WI38 (cell line): ENCODE measurements around the gene NOLC1.

Experiments
- H3K4me3 ChIP-seq: 2 replicates; pipeline ENCODE4 v1.5.1; 2011; ENCODE audit warnings: low read depth, mild to moderate bottlenecking, control low read depth, low read length
- TF ChIP-seq, protein P1 (sequence below): IDR thresholded peaks from 2 replicates; pipeline ENCODE4 v1.5.1; 2012; ENCODE audit warnings: low read depth, mild to moderate bottlenecking, control low read depth, low read length

The NOLC1 gene

DNA sequence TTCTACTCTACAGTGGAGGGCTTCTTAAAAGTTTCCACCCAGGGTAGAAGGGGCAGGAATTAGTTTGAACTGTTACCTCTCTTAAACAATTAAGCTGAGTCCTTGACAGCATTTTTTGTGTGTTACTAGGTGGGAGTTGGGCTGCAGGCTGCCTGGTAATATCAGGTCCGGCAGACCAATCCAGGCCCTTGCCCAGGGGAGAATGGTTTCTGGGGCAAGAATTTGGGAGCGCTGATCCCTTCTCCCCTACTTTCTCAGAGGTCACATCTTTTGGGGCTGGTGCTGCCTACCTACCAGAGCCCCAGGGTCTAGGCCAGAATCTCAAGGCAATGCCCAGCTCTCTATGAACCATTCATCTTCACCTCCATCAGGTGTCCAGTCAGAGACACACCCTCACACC lies 17.8 kb upstream of the NOLC1 start:
- H3K4me3 ChIP-seq = peak overlapping the region; percentile 82
- TF ChIP-seq, protein P1, sequence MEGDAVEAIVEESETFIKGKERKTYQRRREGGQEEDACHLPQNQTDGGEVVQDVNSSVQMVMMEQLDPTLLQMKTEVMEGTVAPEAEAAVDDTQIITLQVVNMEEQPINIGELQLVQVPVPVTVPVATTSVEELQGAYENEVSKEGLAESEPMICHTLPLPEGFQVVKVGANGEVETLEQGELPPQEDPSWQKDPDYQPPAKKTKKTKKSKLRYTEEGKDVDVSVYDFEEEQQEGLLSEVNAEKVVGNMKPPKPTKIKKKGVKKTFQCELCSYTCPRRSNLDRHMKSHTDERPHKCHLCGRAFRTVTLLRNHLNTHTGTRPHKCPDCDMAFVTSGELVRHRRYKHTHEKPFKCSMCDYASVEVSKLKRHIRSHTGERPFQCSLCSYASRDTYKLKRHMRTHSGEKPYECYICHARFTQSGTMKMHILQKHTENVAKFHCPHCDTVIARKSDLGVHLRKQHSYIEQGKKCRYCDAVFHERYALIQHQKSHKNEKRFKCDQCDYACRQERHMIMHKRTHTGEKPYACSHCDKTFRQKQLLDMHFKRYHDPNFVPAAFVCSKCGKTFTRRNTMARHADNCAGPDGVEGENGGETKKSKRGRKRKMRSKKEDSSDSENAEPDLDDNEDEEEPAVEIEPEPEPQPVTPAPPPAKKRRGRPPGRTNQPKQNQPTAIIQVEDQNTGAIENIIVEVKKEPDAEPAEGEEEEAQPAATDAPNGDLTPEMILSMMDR = no peak

DNA sequence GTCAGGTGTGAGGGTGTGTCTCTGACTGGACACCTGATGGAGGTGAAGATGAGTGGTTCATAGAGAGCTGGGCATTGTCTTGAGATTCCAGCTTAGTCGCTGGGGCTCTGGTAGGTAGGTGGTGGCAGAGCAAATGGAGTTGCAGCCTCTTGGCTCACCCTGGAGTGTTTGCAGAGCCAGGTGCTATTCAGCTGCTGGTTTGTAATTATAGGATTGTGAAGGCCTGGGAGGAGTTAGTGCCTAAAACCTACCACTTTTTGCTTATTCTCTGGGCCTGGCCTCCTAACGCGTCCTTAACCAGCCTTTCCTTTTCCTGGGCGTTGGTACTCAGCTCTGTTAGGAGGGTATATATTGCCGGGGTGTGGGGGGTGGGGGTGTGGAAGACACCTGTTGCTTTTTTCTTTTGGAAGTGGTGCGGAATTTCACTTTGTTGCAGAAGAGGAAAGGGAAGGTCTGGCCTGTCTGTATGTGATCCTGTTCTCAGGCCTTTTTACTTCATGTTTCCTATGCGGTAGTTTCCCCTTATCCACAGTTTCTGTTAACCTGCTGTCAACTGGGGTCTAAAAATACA lies 16.1 kb upstream of the NOLC1 start:
- TF ChIP-seq, protein P1 = no peak
- no peak overlapping the region for H3K4me3 ChIP-seq

DNA sequence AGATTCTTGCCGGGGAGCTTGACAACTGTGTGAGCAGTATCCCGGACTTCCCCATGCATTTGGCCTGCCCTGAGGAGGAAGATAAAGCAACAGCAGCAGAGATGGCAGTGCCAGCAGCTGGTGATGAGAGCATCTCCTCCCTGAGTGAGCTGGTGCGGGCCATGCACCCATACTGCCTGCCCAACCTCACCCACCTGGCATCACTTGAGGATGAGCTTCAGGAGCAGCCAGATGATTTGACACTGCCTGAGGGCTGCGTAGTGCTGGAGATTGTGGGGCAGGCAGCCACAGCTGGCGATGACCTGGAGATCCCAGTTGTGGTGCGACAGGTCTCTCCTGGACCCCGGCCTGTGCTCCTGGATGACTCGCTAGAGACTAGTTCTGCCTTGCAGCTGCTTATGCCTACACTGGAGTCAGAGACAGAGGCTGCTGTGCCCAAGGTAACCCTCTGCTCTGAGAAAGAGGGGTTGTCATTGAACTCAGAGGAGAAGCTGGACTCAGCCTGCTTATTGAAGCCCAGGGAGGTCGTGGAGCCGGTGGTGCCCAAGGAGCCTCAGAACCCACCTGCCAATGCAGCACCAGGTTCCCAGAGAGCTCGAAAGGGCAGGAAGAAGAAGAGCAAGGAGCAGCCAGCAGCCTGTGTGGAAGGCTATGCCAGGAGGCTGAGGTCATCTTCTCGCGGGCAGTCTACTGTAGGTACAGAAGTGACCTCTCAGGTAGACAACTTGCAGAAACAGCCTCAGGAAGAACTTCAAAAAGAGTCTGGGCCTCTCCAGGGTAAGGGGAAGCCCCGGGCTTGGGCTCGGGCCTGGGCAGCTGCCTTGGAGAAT lies 12.7 kb upstream of the NOLC1 start:
- no peak overlapping the region for H3K4me3 ChIP-seq
- TF ChIP-seq, protein P1 = no peak

DNA sequence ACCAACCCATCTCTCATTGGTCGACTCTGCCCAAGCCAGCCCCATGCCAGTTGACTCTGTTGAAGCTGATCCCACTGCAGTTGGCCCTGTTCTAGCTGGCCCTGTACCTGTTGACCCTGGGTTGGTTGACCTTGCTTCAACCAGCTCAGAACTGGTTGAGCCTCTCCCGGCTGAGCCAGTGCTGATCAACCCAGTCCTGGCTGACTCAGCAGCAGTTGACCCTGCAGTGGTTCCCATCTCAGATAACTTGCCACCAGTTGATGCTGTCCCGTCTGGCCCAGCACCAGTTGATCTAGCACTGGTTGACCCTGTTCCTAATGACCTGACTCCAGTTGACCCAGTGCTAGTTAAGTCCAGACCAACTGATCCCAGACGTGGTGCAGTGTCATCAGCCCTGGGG lies 12.0 kb upstream of the NOLC1 start:
- TF ChIP-seq, protein P1 = no peak
- H3K4me3 ChIP-seq = no peak overlapping the region

DNA sequence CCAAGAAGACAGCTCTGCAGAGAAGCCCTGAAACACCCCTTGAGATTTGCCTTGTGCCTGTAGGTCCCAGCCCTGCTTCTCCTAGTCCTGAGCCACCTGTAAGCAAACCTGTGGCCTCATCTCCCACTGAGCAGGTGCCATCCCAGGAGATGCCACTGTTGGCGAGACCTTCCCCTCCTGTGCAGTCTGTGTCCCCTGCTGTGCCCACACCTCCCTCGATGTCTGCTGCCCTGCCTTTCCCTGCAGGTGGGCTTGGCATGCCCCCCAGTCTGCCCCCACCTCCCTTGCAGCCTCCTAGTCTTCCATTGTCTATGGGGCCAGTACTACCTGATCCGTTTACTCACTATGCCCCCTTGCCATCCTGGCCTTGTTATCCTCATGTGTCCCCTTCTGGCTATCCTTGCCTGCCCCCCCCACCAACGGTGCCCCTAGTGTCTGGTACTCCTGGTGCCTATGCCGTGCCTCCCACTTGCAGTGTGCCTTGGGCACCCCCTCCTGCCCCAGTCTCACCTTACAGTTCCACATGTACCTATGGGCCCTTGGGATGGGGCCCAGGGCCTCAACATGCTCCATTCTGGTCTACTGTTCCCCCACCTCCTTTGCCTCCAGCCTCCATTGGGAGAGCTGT lies 11.2 kb upstream of the NOLC1 start:
- no peak overlapping the region for H3K4me3 ChIP-seq
- TF ChIP-seq, protein P1 = no peak

DNA sequence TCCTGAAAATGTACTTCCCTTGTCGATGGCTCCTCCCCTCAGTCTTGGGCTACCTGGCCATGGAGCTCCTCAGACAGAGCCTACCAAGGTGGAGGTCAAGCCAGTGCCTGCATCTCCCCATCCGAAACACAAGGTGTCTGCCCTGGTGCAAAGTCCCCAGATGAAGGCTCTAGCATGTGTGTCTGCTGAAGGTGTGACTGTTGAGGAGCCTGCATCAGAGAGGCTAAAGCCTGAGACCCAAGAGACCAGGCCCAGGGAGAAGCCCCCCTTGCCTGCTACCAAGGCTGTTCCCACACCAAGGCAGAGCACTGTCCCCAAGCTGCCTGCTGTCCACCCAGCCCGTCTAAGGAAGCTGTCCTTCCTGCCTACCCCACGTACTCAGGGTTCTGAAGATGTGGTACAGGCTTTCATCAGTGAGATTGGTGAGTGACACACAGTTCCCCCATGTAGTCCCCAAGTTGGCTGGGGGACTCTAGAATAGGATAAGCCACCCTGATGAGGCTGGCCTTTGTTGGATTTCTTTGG lies 10.5 kb upstream of the NOLC1 start:
- no peak overlapping the region for H3K4me3 ChIP-seq
- TF ChIP-seq, protein P1 = no peak
